Ammon's horn (tissue), 1 donor: ENCODE results near the gene RAB17.
"Not testable (repeated sequence)": the region's sequence is repeated elsewhere in the genome, so short reads cannot be mapped to it uniquely, and the experiment has no call there.

Experiments
- DNase-seq: peaks from one replicate; pipeline ENCODE4 v3.0.0-alpha.2; 2016; ENCODE audit warnings: low spot score

The RAB17 gene

DNA sequence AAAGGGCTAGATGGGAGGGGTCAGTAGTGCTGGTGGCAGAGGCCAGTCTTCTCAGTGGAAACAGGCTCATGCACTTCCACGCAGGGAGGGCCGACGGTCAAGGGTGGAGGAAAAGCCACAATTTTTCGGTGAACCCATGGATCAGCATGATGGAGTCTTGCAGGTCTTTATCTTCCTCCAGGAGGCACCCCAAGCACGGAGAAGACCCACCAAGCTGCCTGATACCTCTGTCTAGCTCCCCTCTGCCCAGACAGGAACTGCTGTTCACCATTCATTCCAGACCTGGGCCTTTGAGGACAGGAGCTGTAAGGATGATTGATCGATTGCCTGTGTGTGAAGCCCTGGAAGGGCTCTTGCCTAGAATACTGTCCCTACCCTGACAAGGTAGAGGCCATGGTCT, 34.0 kb upstream of the RAB17 start:
- no peak for DNase-seq

DNA sequence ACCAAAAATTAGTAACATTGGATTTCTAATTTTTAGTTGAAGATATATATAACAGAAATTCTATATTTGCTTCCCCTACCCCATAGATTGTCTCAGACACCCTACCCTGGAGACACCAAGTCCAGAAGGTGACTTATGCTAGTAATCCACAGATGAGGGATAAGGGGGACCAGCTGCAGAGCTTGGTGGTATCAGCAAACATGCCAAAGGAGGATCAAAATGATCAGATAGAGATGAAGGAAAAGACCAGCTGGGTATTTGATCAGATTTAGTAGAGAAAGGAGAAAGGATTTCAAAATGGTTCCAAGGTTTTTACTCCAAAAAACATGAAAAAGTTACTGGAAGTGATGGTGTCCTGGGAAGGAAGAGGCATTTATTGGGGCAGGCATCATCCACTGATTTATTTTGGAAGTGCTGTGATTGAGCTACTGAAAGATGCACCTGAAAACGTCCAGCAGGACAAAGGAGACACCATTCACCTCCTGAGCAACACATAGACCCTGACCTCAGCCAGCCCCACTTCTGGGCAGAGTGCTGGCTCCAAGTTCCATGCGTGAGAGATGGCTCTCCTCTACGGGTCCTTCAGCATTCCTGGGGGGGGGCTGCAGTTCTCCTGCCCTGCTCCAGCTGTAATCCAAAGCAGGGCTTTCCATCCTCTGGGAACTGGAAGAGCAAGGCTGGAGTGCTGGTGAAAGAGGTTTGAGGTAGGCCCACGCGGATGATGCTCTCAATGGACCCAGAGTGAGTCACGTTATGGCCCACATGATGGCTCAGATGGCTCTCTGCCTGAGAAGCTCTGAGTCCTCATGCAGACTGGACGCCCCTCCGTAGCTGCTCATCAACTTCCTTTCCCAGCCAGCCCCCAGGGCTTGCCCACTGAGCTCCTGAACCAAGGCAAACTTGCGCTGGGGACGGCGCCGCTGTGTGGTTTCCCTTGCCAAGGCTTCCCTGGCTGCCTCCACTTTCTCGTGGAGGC, 33.2 kb upstream of the RAB17 start:
- DNase-seq, result no peak

DNA sequence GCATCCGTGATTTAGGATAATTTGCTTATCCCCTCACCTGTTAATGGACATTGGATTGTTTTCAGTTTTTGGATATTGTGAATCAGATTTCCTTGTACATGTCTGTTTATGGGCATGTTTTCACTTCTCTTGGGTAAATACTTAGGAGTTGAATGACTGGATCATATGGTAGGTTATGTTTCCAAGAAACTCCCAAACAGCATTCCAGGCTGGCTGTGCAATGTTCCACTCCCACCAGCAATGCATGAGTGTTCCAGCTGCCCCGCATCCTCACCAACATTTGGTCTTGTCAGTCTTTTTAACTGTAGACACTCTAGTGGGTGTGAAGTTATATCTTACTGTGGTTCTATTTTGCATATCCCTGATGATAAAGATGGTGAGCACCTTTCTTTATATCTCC, 27.9 kb upstream of the RAB17 start:
- no peak for DNase-seq

DNA sequence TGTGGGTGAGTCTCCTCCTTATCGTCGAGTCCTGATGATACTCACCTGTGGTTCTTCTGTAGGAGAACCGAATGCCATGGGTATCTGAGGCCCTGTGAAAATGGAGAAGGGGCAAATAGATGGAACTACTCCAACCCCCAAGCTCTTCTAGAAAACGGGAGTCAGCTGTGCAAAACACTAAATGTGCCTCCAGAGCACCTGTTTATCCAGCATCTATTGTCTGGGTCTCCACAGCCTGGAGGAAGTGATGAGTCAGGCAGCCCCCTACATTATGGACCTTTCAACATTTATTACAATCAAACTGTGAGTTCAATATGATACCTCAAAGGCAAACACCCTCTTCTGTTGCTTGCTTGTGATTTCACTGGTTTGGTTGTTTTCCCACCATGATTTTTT, 27.1 kb upstream of the RAB17 start:
- no peak for DNase-seq

DNA sequence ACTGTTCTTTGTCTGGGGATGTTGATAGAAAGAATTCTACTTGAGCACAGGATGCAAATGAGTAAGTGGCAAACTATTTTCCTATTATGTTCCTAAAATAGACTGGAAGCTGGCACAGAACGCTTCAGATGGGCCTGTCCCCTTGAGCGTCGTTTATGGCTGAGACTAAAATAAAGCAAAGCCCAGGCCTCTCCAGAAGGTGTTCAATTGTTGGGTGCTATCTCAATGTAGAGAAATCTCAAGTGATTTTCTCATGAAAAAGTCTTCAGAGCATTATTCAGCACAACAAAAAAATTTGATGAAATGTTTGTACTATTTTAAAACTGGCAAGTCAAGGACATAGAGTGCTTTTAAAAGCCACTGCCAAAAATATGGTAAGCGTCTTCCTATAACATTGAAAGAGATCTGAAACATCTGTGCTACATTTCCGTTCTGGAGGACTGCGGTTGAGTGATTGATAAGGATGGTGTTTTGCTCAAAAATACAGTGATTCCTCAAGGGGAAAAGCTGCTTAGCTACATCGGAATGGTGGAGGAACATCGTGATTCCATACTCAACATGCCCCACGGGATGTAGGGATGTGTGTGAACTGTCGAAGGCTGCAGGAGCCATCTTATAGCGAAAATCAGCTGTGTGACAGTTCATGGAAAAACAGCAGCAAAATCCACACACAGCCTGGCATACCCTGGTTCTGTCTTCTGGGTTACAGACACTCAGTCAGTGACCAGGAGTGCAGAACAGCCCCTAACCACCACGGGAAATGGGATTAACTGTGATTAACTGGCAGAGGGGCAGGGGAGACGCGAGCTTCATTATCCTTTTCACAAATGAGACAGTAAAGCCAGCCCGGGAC, 26.4 kb upstream of the RAB17 start:
- DNase-seq, result no peak

DNA sequence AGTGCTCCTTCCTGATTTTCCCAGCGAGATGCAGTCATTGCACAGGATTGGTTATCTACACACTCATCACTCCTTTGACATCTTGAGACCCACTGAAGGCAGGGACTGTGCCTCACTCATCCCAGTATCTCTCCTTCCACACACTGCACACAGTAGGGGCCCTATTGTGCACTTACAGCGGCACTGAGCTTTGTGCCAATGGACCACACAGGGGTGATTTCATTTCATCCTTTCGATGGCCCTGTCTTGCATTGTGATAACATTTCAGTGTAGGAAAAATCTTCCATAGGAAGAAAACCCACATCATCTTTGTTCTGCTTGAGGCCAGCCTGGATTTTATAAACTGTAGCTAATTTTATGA, 25.8 kb upstream of the RAB17 start:
- DNase-seq, result no peak

DNA sequence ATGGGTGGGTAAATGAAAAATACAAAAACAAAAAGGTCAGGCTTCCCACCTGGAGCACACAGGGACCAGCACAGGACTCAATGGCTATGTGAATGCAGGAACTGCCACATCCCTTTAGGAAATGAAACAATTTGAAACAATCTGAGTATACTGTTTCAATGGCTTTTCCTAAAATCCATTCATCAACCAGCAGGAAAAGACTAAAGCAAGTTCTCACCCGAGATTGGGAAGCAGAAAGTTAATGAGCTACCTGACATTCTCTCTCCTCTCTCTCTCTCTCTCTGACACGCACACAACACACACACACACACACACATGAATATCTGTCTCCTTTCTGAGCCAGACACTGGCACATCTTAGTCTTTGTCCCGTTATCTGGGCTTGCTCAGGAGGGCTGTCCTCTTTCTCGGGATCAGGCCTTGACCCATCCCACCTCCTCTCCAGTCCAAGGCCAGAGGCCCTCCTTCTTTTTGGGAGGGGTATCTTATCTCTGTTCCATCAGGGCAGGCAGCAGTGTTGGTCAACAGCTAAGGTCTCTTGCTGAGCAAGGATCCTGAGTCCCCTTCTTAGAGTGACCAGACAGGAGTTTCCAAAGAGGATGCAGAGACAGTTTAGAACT, 25.2 kb upstream of the RAB17 start:
- no peak for DNase-seq

DNA sequence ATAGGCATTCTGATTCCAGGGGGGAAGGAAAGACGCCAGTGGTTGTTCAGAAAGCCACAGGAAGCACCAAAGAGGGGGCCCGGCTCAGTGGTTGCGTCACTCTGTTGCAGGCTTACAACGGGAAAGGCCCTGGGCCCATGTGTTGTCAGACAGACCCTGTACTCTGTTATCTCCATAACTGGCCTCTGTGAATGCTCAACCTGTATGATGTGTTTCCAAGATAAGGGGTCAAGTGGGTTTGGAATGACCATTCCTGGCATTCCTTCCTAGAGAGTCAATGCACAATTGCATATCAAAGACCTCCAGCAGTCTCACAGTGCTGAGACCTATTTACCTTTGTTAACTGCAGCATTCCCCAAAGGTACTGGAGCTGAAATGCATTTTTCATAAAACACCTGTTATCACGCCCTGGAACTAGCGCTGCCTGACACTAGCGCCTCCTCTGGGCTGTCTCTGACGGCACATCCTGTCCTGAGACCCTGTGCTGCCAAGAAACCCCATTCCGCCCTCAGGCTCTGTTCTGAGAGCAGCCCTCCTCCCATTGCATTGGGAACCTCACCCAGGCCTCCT, 23.7 kb upstream of the RAB17 start:
- DNase-seq, result no peak

DNA sequence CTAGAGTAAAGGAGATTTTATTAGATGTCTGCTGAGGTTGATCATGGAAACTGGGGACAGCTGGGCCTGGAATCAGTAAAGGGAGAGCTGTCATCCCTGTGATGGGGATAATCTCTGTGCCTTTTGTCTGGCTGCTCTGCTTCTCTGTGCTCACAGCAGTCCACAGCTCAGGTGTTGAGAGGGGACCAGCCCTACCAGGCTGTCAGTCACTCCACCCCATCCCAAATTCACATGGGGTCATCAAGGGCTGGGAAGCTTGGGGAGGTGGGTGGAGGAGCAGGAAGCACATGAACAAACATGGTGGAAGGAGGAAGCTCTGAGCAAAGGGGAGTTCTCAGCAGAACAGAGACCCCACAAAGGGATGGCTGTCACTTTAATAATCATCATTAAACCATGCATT, 23.1 kb upstream of the RAB17 start:
- no peak for DNase-seq

DNA sequence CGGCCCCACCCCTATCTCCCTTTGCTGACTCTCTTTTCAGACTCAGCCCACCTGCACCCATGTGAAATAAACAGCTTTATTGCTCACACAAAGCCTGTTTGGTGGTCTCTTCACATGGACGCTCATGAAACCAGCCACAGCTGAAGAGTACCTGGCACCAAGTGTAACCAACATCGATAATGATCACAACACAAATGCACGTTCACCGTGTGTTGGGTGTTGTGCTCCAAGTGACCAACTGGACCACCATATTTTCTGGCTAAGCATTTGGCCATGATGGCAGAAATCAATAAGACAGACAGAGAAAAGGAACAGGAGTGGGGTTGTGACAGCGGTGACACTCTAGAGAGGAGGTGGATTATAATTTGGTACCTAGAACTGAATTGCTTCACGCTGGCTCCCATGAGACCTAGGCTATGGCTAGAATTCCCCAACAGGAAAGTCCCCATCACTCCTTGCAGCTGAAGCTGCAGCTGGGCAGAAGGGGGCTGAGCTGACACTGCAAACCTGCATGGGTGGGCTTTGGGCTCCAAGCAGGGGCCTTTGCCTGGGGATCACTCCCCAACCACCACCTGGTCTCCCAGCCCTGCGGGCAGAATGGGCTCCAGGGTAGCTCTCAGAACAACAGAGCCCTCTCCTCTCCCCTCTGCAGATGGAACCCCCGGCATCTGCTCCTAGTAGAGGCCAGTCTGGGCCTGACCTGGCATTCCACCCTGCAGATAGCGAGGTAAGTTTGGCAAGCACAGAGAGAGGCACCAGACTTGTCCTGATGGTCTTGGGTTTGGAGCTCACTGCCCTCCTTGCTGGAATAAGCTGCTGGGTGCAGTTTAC, 22.2 kb upstream of the RAB17 start:
- DNase-seq, result no peak

DNA sequence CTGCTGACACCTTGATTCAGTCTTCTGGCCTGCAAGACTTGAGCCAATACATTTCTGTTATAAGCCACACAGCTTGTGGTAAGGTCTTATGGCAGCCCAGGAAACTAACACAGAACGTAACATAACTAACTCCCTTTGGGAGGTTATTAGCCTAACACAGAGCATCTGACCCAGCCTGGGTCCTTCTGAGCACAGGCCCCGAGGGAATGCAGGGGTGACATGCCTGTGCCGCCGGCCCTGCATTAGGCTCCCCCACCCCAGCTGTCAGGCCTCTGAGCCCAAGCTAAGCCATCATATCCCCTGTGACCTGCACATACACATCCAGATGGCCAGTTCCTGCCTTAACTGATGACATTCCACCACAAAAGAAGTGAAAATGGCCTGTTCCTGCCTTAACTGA, 16.0 kb upstream of the RAB17 start:
- not testable (repeated sequence) for DNase-seq

DNA sequence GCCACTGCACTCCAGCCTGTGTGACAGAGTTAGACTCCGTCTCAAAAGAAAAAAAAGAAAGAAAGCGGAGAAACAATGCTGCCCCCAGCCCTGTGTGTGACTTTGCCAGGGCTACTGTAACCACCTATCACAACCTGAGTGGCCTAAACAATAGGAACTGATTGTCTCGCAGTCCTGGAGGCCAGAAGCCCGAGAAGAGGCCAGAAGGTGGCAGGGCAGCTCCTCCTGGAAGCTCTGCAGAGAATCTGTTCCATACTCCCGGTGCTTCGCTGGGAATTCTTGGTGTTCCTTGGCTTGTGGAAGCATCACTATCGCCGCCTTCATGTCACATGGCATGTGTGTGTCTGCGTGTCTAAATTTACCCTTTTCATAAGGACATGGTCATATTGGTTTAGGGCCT, 14.4 kb upstream of the RAB17 start:
- DNase-seq, result no peak

DNA sequence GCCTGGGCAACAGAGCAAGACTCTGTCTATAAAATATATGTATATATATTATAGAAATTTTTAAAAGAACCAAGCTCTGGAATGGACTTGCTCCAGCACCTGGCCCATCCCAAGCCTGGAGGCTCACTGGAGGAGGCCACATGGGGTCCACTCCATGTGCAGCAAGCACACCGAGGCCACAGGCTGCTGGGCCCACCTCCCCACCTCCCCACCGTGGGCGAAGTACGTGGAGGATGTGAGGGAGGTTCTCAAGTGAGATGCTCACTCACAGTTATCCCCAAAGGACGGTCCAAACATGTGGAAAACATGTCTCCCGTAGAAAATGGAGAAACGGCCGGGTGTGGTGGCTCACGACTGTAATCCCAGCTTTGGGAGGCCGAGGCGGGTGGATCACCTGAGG, 13.9 kb upstream of the RAB17 start:
- no peak for DNase-seq

DNA sequence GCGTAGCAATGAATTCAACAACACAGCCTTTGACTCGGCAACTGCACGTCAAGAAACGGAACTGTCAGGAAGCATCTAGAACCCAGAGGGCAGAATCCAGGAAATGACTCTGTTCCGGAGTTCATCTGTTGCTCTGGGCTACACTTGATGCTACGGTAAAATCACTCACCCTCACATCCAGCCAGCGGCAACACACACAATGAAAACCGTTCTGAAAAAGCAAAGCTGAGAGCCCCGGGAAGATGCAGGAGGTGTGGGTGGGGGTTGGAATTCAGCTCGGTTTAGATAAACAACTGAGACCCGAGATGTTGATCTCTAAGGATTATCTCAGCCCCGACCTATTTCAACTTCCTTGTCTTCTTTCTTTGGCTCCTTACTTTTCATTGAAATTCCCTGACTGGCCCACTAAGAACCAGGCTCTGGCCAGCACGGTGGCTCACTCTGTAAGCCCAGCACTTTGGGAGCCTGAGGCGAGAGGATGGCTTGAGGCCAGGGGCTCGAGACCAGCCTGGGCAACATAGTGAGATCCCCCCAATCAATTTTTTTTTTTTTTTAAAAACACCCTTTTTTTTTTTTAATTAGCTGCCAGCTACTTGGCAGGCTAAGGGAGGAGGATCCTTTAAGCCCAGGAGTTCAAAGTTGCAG, 13.3 kb upstream of the RAB17 start:
- DNase-seq, result peak; percentile 55

DNA sequence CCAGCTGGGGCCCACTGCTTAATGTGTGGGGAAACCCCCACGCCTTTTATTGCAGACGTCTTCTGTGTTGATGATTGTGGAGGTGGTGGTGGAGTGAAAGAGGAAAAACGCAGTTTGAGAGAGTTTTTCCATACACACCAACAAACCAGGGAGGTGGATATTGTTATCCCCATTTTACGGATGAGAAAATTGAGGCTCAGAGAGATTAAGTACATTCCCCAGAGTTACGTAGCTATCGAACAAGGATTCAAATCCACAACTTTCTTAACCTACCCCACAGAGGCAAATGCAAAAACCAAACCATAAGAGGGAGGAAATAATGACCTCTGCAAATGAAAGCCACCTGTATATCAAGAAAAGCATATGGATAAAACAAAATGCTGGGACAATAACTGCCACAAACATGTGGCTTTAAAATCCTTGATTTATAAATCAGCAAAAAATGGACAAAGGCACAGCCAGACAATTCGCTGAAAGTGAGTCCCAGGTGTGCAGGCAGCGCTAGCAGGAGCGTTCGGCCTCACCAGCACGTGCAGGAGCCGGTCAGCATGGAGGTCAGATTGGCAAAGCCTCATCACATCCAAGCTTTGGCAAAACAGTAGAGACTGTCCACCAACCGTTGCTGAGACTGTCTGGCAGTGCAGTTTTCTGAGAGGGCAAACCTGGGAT, 12.6 kb upstream of the RAB17 start:
- no peak for DNase-seq

DNA sequence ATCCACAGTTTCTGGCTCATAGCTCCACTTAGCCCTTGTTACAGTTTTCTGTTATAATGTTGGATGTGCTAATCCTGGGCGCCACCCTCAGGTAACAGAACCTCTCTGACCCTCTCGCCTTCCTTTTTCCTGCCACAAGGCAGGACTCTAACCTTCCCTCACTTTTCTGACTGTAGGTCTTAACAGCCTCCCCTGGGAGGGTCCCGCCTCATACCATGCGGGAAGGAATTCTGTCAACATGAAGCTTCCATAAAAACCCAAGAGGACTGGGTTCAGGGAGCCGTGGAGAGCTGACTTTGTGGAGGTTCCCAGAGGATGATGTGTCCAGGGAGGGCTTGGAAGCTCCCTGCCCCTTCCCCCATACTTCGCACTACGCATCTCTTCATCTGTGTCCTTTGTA, 11.9 kb upstream of the RAB17 start:
- DNase-seq, result no peak

DNA sequence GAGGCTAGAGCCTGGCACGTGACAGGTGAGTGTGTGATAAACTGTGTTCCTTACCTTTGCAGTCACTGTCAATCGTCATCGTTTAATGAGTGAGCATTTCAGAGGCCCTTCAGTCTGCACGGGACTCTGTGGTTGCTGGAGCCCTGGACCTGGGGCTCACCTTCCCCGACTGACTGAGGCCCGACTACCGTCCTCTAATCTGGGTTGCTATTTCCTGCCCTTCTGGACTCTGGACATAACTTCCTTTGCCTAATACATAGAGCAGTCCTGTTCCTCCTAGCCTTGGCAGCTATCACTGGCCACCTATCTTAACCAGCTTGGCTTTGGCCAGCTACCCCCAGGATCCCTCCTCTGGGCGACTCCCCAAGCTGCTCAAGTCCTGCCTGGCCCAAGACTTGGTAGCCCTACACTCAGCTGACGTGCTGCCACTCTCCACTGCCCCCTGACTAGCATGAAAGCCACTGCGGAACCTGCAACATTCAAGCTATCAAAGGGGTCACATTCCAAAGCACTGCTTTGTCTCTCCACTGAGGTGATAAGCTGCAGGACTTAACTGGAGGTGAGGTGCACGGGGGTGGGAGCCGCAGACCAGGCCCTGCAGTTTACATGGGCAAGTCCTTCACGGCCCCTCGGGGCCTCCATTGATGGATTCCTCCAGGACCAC, 11.1 kb upstream of the RAB17 start:
- no peak for DNase-seq

DNA sequence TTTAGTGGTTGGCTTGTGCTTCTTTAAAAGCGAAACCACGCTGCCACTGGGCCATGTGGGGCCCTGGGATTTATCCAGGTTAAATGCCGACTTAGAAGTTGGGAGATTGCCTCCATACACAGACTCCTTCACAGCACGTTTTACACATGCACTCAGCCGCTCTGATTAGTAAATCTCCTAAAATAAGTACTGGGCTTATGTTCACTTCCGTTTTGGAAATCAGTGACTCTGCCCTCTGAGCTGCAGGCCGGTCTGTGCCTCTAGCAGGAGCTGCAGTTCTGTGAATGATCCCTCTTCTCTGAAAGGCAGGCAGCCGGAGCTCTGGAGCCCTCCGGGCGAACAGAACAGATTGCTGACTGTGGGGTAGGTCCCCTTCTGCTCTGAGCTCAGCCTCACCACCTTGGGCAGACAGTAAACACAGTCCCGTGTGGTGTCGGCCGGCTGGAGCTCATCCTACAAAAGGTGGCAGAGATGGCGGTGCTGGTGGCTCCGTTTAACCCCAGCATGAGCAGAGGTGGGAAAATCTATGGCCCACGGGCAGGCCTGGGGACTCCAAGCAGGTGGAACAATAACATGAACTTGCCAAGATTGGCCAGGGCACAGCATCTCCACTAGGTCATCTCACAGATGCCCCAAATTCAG, 9.8 kb upstream of the RAB17 start:
- peak; percentile 55 for DNase-seq

DNA sequence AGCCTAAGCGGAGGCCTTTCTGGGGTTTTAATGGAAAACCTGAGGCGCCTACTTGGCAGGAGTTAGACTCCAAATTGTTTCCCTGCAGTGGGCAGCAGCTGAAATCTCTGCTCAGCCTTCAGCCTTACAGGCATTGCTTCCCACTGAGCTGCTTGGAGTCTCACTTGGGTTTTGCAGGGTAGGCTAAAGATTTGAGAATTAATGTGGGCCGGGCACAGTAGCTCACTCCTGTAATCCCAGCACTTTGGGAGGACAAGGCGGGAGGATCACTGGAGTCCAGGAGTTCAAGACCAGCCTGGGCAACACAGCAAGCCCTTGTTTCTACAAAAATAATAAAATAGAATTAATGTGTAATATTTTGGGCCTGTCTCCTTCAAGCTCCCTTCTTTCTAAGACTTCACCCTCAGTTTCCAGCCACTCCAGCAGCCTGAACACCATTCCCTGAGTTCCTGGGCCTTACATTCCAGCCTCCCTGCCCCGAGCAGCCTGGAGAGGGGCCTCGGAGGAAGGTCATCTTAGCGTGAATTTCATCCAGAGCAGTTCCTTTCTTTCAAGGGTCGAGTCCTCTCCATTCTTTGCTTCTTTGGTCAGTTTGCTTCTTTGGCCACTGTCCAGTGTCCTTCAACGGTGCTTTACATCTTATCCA, 9.1 kb upstream of the RAB17 start:
- DNase-seq, result no peak
